ENCODE results near the gene HBA1.

GRCh38 chr16:166375-167121, 9.9 kb upstream of the HBA1 start:
- TF ChIP-seq POLR2A (IDR thresholded peaks at IDR 0.05; ENCODE audit: low read length) (no peak), GATA1 (IDR thresholded peaks at IDR 0.05; ENCODE audit: low read depth, low read length) (no peak)

Measured in erythroblast (primary cell).